Naive thymus-derived CD8-positive, alpha-beta T cell (primary cell): ENCODE data around the gene STAM. TPM values are rescaled to one million over a fixed set of nuclear protein-coding genes. Genes with fewer than 3 reads are reported as not detected.
"Not testable (repeated sequence)": the region's sequence is repeated elsewhere in the genome, so short reads cannot be mapped to it uniquely, and the experiment has no call there.

Experiments used
- ATAC-seq, 2 donors: fragments of 150-1000 bp; cut with Tn5 transposase in 1 of 2; sonication (Bioruptor Pico), chemical (Tn5 transposase) in 1 of 2; 1 replicate in 1 of 2; 2 replicates in 1 of 2; pipeline ENCODE4 v1.10.0; 2021; ENCODE audit warnings: mild to moderate bottlenecking in 2 of 2, moderate library complexity in 2 of 2
- POLR2A ChIA-PET: fragments of 350-600 bp; sonication (Branson Sonifier 250); formaldehyde crosslinking; loops from one replicate; lab custom pipeline; 2021; ENCODE audit warnings: antibody characterized with exemption; lab: Charles Lee
- DNase-seq, 10 donors: peaks; one replicate each; pipeline versions ENCODE4 v3.0.0 to v3.0.0-alpha.2; 2020 to 2022
- H3K27ac Mint-ChIP-seq, 10 donors: one replicate each; pipeline ENCODE4 v1.8.0; 2020 to 2022; ENCODE audit warnings: mild to moderate bottlenecking in 10 of 10, mixed read lengths in 10 of 10, moderate library complexity in 4 of 10, inconsistent platforms in 1 of 10
- H3K27me3 Mint-ChIP-seq, 5 donors: one replicate each; pipeline ENCODE4 v1.8.0; 2021 to 2022; ENCODE audit warnings: mixed read lengths in 5 of 5
- H3K36me3 Mint-ChIP-seq, 3 donors: one replicate each; pipeline ENCODE4 v1.8.0; 2020 to 2022; ENCODE audit warnings: mixed read lengths in 3 of 3, mild to moderate bottlenecking in 2 of 3, inconsistent platforms in 1 of 3
- H3K4me1 Mint-ChIP-seq, 4 donors: one replicate each; pipeline ENCODE4 v1.8.0; 2021 to 2022; ENCODE audit warnings: mixed read lengths in 4 of 4
- H3K4me3 Mint-ChIP-seq, 10 donors: one replicate each; pipeline ENCODE4 v1.8.0; 2020 to 2022; ENCODE audit warnings: mild to moderate bottlenecking in 10 of 10, mixed read lengths in 10 of 10, moderate library complexity in 6 of 10, inconsistent platforms in 1 of 10
- H3K9me3 Mint-ChIP-seq, 9 donors: one replicate each; pipeline ENCODE4 v1.8.0; 2020 to 2022; ENCODE audit warnings: mixed read lengths in 9 of 9, mild to moderate bottlenecking in 3 of 9, inconsistent platforms in 1 of 9, moderate library complexity in 1 of 9
- polyA plus RNA-seq, 3 donors: library from polyadenylated mRNA; unstranded; fragments of 300-500 nt; fragmentation: Illumina TruSeq; gene quantifications; one replicate each; pipeline ENCODE4 v1.2.3, GENCODE V29; 2021
- total RNA-seq, 8 experiments: library from RNA in 2 of 8; stranded (reverse) in 2 of 8; gene quantifications; one replicate each; pipeline ENCODE4 v1.2.3 and lab custom pipeline; 2021 to 2026

STAM gene
- total and polyA plus RNA-seq, 5 experiments from 2014 or later = 5.9 to 23.8 (median 8.3) TPM

GRCh38 chr10:17624996-17625395 is 19.0 kb upstream of the STAM start:
- no peak for DNase-seq
- Mint-ChIP-seq H3K36me3 (no peaks in the 10 kb centered on the region), H3K9me3 (no peaks in the 10 kb centered on the region), H3K4me1 (no peaks in the 10 kb centered on the region), H3K27me3 (peaks cover 4 to 20% (median 9%) of the 10 kb centered on the region in 5 donors), H3K27ac (no peak overlapping the region), H3K4me3 (no peak overlapping the region)
- POLR2A ChIA-PET = no interaction called here
- ATAC-seq = no peak

DNA sequence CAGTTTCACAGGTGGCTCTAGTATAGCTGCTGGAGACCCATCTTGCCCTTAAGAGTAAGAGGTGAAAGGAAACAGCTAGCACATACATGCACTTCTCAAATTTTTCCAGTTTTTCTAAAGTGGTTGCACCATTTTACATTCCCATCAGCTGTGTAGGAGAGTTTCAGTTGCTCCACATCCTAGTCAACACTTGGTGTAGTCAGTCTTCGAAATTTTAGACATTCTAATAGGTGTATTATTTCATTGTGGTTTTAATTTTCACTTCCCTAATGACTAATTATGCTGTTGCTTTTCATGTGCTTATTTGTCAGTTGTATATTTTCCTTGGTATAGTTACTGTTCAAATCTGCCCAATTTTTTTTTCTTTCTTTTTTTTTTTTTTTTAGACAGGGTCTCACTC is 17.3 kb upstream of the STAM start:
- H3K27me3 Mint-ChIP-seq = peaks cover 4 to 20% (median 7%) of the 10 kb centered on the region in 5 donors
- DNase-seq (no peak), ATAC-seq (no peak)
- no peak overlapping the region for H3K27ac Mint-ChIP-seq
- no peaks in the 10 kb centered on the region for H3K4me1 Mint-ChIP-seq
- no peak overlapping the region for H3K4me3 Mint-ChIP-seq
- POLR2A ChIA-PET = no interaction called here
- no peaks in the 10 kb centered on the region for H3K9me3 Mint-ChIP-seq
- no peaks in the 10 kb centered on the region for H3K36me3 Mint-ChIP-seq

DNA sequence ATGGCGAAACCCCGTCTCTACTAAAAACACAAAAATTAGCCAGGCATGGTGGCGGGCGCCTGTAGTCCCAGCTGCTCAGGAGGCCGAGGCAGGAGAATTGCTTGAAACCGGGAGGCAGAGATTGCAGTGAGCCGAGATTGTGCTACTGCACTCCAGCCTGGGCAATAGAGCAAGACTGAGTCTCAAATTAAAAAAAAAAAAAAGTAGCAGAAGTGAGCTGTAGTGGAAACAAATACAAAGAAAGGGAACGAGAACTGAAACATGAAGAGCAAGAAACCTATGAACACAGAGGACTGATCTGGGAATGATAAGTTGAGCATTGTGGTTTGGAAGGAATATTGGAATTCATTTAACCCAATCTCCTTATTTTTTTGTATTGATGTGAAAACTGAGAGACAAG is 11.4 kb upstream of the STAM start:
- ATAC-seq, H3K9me3 Mint-ChIP-seq, H3K27ac Mint-ChIP-seq, H3K27me3 Mint-ChIP-seq, DNase-seq, H3K36me3 Mint-ChIP-seq, H3K4me3 Mint-ChIP-seq, POLR2A ChIA-PET, H3K4me1 Mint-ChIP-seq: not testable (repeated sequence)

DNA sequence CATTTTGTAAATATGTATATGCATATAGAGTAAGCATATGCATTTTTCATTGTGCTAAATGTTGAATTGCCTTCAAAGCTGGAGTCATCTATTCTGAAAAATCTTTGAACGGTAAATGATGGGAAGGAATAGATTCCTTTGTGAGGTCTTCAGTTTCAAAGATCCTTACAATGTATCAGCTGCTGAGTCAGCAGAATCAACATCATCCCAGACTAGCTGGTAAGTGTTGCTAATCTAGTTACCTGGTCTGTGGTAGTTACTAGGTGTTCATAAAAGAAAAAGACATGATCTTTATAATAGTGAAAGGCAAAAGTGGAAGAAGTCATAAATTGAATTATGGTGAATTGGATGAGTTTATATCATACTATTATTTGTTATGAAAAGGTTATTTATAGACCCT is 10.6 kb upstream of the STAM start:
- Mint-ChIP-seq H3K36me3 (no peaks in the 10 kb centered on the region), H3K4me1 (no peaks in the 10 kb centered on the region), H3K9me3 (no peaks in the 10 kb centered on the region), H3K27me3 (peaks cover 0 to 3% (median 0%) of the 10 kb centered on the region in 5 donors), H3K4me3 (no peak overlapping the region), H3K27ac (no peak overlapping the region)
- DNase-seq (no peak), ATAC-seq (no peak)
- POLR2A ChIA-PET = no interaction called here

DNA sequence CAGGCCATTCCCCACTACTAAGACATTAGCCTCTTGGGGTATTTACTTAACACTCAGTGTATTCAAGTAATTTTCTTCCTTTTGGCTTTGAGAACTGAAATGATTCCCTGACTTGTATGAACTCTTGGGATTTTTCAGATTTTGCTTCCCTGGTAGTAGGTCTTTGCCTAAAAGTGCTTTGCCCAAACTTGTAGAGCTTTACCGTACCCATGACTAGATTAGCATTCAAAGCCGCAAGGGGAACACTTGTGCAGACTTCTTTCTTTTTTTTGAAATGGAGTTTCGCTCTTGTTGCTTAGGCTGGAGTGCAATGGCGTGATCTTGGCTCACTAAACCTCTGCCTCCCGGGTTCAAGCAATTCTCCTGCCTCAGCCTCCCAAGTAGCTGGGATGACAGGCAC is 6.1 kb upstream of the STAM start:
- peaks cover 0 to 3% (median 0%) of the 10 kb centered on the region in 5 donors for H3K27me3 Mint-ChIP-seq
- H3K9me3 Mint-ChIP-seq = no peaks in the 10 kb centered on the region
- no peak for DNase-seq
- POLR2A ChIA-PET = no interaction called here
- no peak overlapping the region for H3K4me3 Mint-ChIP-seq
- no peak for ATAC-seq
- H3K27ac Mint-ChIP-seq = peak overlapping the region in 1 of 10 donors; percentile 22
- H3K4me1 Mint-ChIP-seq = peaks cover 0 to 13% (median 8%) of the 10 kb centered on the region in 4 donors
- peaks cover 0 to 5% (median 1%) of the 10 kb centered on the region in 3 donors for H3K36me3 Mint-ChIP-seq

DNA sequence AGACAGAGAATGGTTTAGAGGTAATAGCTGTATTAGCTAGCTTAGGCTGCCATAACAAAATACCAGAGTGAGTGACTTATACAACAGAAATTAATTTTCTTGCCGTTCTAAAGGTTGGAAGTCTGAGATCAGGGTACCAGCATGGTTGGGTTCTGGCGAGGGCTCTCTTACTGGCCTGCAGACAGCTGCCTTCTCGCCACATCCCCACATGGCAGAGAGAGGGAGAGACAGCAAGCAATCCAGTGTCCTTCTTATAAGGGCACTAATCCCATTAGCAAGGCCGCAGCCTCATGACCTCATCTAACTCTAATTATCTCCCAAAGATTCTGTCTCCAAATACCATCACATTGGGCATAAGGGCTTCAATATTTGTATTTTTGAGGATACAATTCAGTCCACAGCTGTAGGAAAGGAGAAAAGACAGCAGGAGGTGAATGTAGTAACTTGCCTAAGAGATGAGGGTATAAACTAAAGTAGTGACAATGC is 3.6 kb upstream of the STAM start:
- no peaks in the 10 kb centered on the region for H3K9me3 Mint-ChIP-seq
- no peak overlapping the region for H3K4me3 Mint-ChIP-seq
- peaks cover 10 to 34% (median 17%) of the 10 kb centered on the region in 4 donors for H3K4me1 Mint-ChIP-seq
- POLR2A ChIA-PET = no interaction called here
- DNase-seq = no peak
- no peak for ATAC-seq
- no peak overlapping the region for H3K27ac Mint-ChIP-seq
- peaks cover 0 to 3% (median 0%) of the 10 kb centered on the region in 5 donors for H3K27me3 Mint-ChIP-seq
- peaks cover 0 to 5% (median 1%) of the 10 kb centered on the region in 3 donors for H3K36me3 Mint-ChIP-seq

- peak overlapping the region; percentile 99 to 100 (median 100) for H3K27ac Mint-ChIP-seq
- H3K4me1 Mint-ChIP-seq = peaks cover 26 to 60% (median 43%) of the 10 kb centered on the region in 4 donors
- DNase-seq (peak in 1 of 10 donors; percentile 63), ATAC-seq (peak; percentile 25 to 39)
- no peaks in the 10 kb centered on the region for H3K27me3 Mint-ChIP-seq
- H3K36me3 Mint-ChIP-seq = peaks cover 1 to 5% (median 3%) of the 10 kb centered on the region in 3 donors
- H3K4me3 Mint-ChIP-seq = peak overlapping the region; percentile 92 to 99 (median 98)
- POLR2A ChIA-PET = interaction anchor here (0.5 to 1.9 kb wide), 10 partner anchors 10 to 1016 kb away, joined by 3 to 9 read pairs (median 6); partner anchors contain the start of genes ARL5B and HACD1
- no peaks in the 10 kb centered on the region for H3K9me3 Mint-ChIP-seq
Observed at GRCh38 chr10:17643339-17643754, 604 bp upstream of the STAM start.

DNA sequence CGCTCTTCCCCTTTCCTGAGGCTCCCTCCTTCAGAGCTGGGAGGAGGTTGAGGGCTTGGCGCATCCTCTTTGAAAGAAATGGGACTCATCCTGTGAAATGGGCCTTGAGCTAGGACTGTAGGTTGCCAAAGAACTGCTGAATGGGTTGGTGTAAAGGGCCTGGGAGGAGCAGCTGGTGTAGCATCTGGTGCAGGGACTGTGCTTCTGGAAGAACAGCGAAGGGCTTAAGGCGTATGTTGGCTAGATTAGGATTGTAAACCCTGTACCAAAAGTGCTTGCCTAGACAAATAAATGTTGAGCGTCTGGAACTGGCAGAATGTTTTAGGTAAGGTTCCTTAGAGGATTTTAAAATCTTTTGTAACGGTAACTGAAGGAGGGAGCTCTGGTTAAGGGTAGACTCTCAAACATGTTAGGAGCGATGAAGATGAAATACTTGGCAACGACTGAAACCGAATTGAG is 563 bp downstream of the STAM start:
- Mint-ChIP-seq H3K27me3 (no peaks in the 10 kb centered on the region), H3K36me3 (peaks cover 1 to 5% (median 3%) of the 10 kb centered on the region in 3 donors), H3K27ac (peak overlapping the region; percentile 99 to 100 (median 100)), H3K4me1 (peaks cover 32 to 72% (median 54%) of the 10 kb centered on the region in 4 donors), H3K4me3 (peak overlapping the region; percentile 92 to 99 (median 98)), H3K9me3 (no peaks in the 10 kb centered on the region)
- ATAC-seq (peak; percentile 15 to 20), DNase-seq (no peak)
- POLR2A ChIA-PET = interaction anchor here (0.9 to 1.9 kb wide), 9 partner anchors 9 to 827 kb away, joined by 3 to 9 read pairs (median 7); partner anchors contain the start of genes HACD1 and RSU1

- DNase-seq (no peak), ATAC-seq (no peak)
- H3K9me3 Mint-ChIP-seq = no peaks in the 10 kb centered on the region
- peak overlapping the region; percentile 58 to 99 (median 98) for H3K4me3 Mint-ChIP-seq
- H3K27ac Mint-ChIP-seq = peak overlapping the region in 9 of 10 donors; percentile 4 to 100 (median 90)
- H3K4me1 Mint-ChIP-seq = peaks cover 30 to 83% (median 63%) of the 10 kb centered on the region in 4 donors
- H3K36me3 Mint-ChIP-seq = peaks cover 0 to 11% (median 3%) of the 10 kb centered on the region in 3 donors
- POLR2A ChIA-PET = no interaction called here
- no peaks in the 10 kb centered on the region for H3K27me3 Mint-ChIP-seq
Observed at GRCh38 chr10:17645621-17646345, 1.8 kb downstream of the STAM start.

DNA sequence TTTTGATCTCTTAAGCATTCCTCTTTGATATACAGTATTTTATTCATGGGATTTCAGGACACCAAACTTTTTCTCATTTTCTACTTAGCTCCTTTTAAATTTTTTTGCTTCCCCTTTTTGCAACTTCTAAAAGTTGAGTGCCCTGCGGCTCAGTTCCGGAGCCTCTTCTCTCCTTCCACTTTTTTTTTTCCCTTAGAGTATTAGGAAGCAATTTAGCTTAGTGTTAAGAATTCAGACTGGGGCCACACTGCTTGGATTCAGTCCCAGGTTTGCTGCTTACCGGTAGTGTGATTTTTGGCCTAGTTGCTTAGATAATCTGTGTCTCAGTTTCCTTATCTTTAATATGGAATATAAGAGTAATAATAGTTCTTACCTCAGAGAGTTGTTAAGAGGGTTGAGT is 3.4 kb downstream of the STAM start:
- no peak for ATAC-seq
- H3K36me3 Mint-ChIP-seq = peaks cover 13 to 25% (median 16%) of the 10 kb centered on the region in 3 donors
- peaks cover 37 to 88% (median 72%) of the 10 kb centered on the region in 4 donors for H3K4me1 Mint-ChIP-seq
- H3K9me3 Mint-ChIP-seq = peaks cover 0 to 8% (median 0%) of the 10 kb centered on the region in 9 donors
- H3K27ac Mint-ChIP-seq = peak overlapping the region in 8 of 10 donors; percentile 24 to 90 (median 36)
- DNase-seq = no peak
- peak overlapping the region in 7 of 10 donors; percentile 8 to 76 (median 54) for H3K4me3 Mint-ChIP-seq
- no peaks in the 10 kb centered on the region for H3K27me3 Mint-ChIP-seq
- POLR2A ChIA-PET = no interaction called here

- Mint-ChIP-seq H3K27ac (peak overlapping the region; percentile 19 to 92 (median 86)), H3K36me3 (peaks cover 24 to 35% (median 27%) of the 10 kb centered on the region in 3 donors), H3K4me1 (peaks cover 37 to 78% (median 71%) of the 10 kb centered on the region in 4 donors), H3K27me3 (no peaks in the 10 kb centered on the region), H3K9me3 (peaks cover 0 to 15% (median 4%) of the 10 kb centered on the region in 9 donors), H3K4me3 (peak overlapping the region; percentile 70 to 89 (median 82))
- DNase-seq (peak in 8 of 10 donors; percentile 17 to 61 (median 37)), ATAC-seq (peak; percentile 12 to 28)
- POLR2A ChIA-PET = no interaction called here
Observed at GRCh38 chr10:17648243-17649035, 4.5 kb downstream of the STAM start.

- Mint-ChIP-seq H3K9me3 (peaks cover 0 to 21% (median 7%) of the 10 kb centered on the region in 9 donors), H3K36me3 (peaks cover 29 to 36% (median 32%) of the 10 kb centered on the region in 3 donors), H3K4me3 (peak overlapping the region; percentile 70 to 89 (median 82)), H3K4me1 (peaks cover 39 to 77% (median 76%) of the 10 kb centered on the region in 4 donors), H3K27ac (peak overlapping the region; percentile 78 to 92 (median 86)), H3K27me3 (no peaks in the 10 kb centered on the region)
- POLR2A ChIA-PET = no interaction called here
- no peak for ATAC-seq
- no peak for DNase-seq
Observed at GRCh38 chr10:17649052-17649451, 5.1 kb downstream of the STAM start.
